Measurements from ENCODE around the gene SERPINC1. TPM values are rescaled to one million over a fixed set of nuclear protein-coding genes. Genes with fewer than 3 reads are reported as not detected.
A peak's percentile ranks its signal among the peaks of the same experiment; 100 is the strongest.

Gene SERPINC1
- total and polyA plus RNA-seq, 9 of the 15 experiments (the other 6 are each of a cell fraction or from before 2014, with no cell fraction given) = 0.07 to 1.2 (median 0.50) TPM

DNA sequence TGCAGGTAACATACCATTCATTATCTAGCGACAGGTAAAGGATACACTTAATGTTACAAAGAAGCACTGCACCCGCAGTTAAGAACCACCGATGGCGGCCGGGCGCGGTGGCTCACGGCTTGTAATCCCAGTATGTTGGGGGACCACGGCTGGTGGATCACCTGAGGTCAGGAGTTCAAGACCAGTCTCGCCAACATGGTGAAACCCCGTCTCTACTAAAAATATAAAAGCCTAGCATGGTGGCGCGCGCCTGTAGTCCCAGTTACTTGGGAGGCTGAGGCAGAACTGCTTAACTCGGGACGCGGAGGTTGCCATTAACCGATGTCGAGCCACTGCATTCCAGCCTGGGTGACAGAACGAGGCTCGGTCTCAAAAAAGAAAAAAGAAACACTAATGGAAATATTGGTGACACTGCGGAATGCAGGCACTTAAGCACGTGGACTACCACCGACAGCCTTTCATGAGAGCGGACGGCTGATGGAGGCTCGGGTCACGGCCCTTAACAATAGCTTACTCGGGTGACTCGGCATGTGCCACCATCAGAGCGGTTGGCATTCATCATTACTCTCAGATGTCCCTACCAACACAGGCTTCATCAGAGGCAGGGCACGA lies 49.9 kb downstream of the SERPINC1 start (continued):
- TF ChIP-seq CREB3L1 (IDR thresholded peaks at IDR 0.05; ENCODE audit: borderline replicate concordance, low read depth) = no peak
- TF ChIP-seq SMARCA4 (IDR thresholded peaks at IDR 0.05) = no peak; the same call in none of the 2 replicates
- TF ChIP-seq RUNX1 (IDR thresholded peaks at IDR 0.05; ENCODE audit: low read depth) = no peak
- TF ChIP-seq, protein P1, sequence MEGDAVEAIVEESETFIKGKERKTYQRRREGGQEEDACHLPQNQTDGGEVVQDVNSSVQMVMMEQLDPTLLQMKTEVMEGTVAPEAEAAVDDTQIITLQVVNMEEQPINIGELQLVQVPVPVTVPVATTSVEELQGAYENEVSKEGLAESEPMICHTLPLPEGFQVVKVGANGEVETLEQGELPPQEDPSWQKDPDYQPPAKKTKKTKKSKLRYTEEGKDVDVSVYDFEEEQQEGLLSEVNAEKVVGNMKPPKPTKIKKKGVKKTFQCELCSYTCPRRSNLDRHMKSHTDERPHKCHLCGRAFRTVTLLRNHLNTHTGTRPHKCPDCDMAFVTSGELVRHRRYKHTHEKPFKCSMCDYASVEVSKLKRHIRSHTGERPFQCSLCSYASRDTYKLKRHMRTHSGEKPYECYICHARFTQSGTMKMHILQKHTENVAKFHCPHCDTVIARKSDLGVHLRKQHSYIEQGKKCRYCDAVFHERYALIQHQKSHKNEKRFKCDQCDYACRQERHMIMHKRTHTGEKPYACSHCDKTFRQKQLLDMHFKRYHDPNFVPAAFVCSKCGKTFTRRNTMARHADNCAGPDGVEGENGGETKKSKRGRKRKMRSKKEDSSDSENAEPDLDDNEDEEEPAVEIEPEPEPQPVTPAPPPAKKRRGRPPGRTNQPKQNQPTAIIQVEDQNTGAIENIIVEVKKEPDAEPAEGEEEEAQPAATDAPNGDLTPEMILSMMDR (IDR thresholded peaks at IDR 0.05 in 2 of 3, conservative IDR thresholded peaks at IDR 0.05 in 1 of 3; ENCODE audit: insufficient read depth in 2 of 3, low read depth in 1 of 3, low read length in 3 of 3) = no peak
- TF ChIP-seq, protein P2, sequence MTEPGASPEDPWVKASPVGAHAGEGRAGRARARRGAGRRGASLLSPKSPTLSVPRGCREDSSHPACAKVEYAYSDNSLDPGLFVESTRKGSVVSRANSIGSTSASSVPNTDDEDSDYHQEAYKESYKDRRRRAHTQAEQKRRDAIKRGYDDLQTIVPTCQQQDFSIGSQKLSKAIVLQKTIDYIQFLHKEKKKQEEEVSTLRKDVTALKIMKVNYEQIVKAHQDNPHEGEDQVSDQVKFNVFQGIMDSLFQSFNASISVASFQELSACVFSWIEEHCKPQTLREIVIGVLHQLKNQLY (CRISPR knock-in tag; conservative IDR thresholded peaks at IDR 0.05) = no peak
- no peak for TF ChIP-seq BRF1 (IDR thresholded peaks at IDR 0.05; ENCODE audit: borderline replicate concordance, extremely low read depth, insufficient read length)
- no peak for TF ChIP-seq SIX5 (IDR thresholded peaks at IDR 0.05; ENCODE audit: borderline replicate concordance in 1 of 2, insufficient read depth in 1 of 2, low read depth in 1 of 2, low read length in 2 of 2)
- TF ChIP-seq ZKSCAN8 (CRISPR knock-in tag; IDR thresholded peaks at IDR 0.05) = no peak
- TF ChIP-seq MTA3 (IDR thresholded peaks at IDR 0.05; ENCODE audit: borderline replicate concordance) = no peak
- peak; percentile 91; the same call in 1 of the 2 replicates for TF ChIP-seq KAT7 (CRISPR knock-in tag; IDR thresholded peaks at IDR 0.05; ENCODE audit: borderline replicate concordance)
- TF ChIP-seq PRMT5 (CRISPR knock-in tag; IDR thresholded peaks at IDR 0.05) = no peak; the same call in 1 of the 2 replicates
- no peak for TF ChIP-seq ZBTB49 (CRISPR knock-in tag; IDR thresholded peaks at IDR 0.05; ENCODE audit: borderline replicate concordance)
- no peak for TF ChIP-seq RAD51 (IDR thresholded peaks at IDR 0.05; ENCODE audit: borderline replicate concordance, low read depth)
- TF ChIP-seq HDAC3 (IDR thresholded peaks at IDR 0.05; ENCODE audit: borderline replicate concordance, partially characterized antibody) = no peak
- TF ChIP-seq, protein P3, sequence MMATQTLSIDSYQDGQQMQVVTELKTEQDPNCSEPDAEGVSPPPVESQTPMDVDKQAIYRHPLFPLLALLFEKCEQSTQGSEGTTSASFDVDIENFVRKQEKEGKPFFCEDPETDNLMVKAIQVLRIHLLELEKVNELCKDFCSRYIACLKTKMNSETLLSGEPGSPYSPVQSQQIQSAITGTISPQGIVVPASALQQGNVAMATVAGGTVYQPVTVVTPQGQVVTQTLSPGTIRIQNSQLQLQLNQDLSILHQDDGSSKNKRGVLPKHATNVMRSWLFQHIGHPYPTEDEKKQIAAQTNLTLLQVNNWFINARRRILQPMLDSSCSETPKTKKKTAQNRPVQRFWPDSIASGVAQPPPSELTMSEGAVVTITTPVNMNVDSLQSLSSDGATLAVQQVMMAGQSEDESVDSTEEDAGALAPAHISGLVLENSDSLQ (IDR thresholded peaks at IDR 0.05) = no peak
- peak; percentile 94 for TF ChIP-seq HNRNPL (IDR thresholded peaks at IDR 0.05; ENCODE audit: low read depth, low read length)
- no peak for TF ChIP-seq TRIM24 (IDR thresholded peaks at IDR 0.05)

All from K562 (cell line).